Measurements from ENCODE around the gene BRD3OS. TPM values are rescaled to one million over a fixed set of nuclear protein-coding genes. Genes with fewer than 3 reads are reported as not detected.
"Not testable (repeated sequence)": the region's sequence is repeated elsewhere in the genome, so short reads cannot be mapped to it uniquely, and the experiment has no call there.

BRD3OS gene
- total RNA-seq, 1 donor from 2014 or later = 13.5 TPM

DNA sequence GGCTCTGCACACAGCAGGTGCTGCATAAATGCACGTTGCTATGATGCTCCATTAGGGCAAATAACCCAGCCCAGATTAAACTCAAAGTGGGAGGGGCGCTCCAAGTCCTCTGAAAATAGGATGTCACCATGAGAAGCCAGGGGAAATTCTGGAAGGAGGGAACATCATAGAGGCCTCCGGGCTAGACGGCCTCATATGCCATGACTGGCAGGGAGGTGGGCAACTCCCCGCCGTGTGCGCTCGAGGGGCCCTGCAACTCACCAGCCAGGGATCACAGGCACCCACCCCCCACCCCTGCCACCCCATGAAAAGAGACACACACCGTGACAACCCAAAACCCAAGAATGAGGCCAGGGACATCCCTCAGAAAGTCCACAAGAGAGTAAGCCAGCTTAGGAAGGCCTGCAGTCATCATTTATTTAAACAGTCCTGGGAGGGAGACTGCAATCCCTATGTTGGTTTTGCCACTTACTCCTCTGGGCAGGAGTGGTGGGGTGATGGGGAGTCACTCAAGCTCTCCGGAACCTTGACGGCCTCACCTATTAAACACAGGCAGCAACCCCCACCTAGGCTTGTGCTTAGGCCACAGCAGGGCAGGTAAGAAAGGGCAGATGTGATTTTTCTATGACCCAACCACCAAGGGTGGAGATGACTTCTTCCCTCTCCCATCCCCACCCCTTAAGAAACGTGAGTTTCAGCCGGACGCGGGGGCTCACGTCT lies 37.2 kb upstream of the BRD3OS start:
- DNase-seq (ENCODE audit: low spot score) = no peak

DNA sequence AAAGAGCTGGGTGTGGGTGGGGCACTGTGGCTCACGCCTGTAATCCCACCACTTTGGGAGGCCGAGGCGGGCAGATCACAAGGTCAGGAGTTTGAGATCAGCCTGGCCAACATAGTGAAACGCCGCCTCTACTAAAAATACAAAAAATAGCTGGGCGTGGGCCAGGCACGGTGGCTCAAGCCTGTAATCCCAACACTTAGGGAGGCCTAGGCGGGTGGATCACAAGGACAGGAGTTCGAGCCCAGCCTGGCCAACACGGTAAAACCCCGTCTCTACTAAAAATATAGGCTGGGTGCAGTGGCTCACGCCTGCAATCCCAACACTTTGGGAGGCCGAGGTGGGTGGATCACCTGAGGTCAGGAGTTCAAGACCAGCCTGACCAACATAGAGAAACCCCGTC lies 36.5 kb upstream of the BRD3OS start:
- DNase-seq (ENCODE audit: low spot score) = not testable (repeated sequence)

DNA sequence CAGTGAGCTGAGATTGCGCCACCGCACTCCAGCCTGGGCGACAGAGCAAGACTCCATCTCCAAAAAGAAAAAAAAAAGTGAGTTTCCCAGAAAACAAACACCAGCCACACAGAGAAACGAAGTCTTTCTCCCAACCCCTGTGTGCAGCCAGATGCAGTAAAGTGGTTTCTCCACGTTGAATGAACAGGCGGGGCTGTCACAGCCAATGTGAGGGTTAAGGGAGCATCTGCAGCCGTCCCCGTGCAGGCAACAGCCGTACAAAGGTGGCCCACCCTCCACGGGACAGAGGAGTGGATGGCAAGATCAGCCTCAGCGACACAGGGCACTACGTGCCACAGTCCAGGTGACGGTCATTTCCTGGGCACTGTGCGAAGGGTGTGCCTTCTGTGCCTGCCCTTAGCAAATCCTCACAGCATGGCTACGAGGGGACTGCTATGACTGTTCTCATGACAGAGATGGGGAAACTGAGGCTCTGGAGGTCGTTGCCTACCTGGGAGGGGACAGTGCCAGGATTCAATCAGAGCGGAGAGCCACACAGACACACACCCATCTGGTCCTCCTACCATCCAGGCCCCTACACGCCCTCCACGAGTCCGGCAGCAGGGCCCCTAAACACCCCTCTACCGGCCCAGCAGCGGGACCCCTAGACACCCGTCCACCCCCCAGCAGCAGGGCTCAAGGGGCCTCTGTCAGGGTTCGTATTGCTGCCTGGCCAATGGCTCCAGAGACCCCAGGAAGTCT lies 35.5 kb upstream of the BRD3OS start:
- DNase-seq (ENCODE audit: low spot score) = no peak

DNA sequence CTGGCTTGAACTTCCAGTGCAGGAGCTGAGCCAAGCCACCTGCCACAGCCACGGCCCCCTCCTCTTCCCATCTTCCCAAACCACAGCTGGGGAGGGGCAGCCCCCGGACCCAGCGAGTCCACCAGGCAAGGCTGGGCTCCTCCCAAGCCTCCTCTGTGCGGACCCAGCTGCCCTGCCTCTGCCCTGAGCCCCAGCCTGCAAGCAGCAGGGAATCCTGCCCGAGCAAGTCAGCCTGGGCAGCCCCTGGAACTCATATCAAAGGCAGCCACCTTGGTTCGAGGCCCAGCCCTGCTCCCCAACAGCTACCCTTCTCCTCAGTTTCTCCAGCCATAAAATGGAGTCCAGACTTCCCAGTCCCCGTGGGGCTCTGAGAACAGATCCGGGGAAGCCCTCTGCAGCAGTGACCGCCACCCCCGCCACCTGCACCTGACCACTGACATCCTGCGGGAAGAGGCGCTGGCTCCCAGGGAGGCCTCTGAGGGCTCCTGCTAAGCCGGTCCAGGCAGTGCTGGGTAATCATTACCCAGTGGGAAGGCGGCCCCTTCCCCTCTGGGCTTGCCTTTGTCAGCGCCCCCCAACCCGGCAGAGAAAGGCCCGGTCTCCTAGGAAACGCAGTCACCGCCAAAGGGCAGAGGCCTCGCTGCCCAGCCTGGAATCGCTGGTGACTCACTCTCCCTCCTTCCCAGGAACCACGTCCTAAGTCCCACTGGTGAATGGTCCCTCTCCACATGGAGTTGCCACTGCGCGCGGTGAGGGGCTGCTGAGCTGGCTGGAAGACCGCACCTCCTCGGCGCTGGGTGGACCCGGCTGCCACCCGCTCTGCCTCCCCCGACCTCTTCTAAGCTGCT lies 34.7 kb upstream of the BRD3OS start:
- DNase-seq (ENCODE audit: low spot score) = no peak

DNA sequence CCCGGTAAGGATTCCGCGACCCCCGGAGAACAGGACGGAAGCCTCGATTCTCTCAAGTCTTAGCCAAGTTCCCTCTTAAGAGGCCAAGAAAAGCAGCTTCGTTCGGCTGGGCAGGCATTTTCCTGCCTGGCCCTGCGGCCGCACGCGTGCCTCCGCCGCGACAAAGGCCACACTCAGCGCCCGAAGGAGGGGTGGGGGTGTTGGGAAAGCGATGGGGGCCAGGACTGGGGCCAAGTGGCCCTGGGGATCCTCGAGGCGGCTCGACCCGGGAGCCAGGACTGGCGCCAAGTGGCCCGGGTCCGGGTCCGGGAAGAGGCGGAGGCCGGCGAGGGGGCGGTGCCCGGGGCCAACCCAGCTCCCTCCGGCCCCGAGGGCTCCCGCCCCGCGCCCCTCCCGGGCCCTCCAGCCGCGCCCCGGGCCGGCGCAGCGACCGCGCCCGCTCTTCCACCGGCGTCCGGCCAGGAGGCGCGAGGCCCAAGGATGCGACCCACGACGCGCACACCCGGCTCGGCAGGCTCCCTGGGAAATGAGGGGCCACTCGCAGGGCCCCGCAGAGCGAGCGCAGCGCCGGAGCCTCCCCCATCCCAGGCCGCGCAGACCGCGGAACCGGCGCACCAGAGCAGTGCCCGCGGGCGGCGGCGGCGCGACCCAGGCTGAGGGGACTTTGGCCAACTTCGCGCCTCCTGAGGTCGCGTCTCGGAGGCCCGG lies 33.9 kb upstream of the BRD3OS start:
- no peak for DNase-seq (ENCODE audit: low spot score)

DNA sequence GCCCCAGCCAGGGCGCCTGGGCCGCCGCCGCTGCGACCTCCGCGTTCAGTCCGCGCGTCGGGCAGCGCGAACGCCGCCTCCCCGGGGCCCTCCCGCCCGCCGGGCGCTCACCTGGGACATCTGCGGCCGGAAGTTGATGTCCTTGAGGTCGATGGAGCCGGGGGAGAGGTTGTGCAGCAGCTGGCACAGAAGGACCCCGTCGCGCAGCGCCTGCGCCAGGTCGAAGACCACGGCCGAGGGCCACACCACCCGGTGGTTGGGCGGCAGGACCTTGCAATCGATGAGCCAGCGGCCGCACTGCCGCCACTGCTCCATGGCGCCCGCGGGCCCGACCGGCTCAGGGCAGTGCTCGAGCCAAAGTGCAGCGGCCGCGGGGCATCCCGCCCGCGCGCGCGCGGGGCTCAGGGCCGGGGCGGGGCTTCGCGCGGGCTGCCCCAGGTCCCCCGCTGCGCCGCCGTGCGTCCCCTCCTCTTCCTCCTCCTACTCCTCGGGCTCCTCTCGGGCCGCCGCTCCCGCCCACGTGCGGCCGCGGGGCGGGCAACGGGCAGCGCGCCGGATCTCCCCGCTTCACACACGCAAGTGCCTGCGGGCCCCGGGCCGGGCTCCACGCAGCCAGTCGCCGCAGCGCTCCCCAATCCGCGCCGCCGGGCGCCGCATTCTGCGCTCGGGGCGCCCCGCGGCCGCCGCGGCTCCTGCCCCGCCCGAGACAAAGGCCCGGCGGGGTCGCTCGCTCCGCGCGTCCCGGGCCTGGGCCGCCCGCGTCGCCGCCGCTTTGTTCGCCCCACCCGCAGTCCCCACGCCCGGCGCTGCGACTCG lies 33.1 kb upstream of the BRD3OS start, which contains the start of gene VAV2:
VAV2 (minus strand) TSS at position 361 of the 816 bp plus-strand sequence; CDS start at position 315, 46 bp downstream.
- no peak for DNase-seq (ENCODE audit: low spot score)

DNA sequence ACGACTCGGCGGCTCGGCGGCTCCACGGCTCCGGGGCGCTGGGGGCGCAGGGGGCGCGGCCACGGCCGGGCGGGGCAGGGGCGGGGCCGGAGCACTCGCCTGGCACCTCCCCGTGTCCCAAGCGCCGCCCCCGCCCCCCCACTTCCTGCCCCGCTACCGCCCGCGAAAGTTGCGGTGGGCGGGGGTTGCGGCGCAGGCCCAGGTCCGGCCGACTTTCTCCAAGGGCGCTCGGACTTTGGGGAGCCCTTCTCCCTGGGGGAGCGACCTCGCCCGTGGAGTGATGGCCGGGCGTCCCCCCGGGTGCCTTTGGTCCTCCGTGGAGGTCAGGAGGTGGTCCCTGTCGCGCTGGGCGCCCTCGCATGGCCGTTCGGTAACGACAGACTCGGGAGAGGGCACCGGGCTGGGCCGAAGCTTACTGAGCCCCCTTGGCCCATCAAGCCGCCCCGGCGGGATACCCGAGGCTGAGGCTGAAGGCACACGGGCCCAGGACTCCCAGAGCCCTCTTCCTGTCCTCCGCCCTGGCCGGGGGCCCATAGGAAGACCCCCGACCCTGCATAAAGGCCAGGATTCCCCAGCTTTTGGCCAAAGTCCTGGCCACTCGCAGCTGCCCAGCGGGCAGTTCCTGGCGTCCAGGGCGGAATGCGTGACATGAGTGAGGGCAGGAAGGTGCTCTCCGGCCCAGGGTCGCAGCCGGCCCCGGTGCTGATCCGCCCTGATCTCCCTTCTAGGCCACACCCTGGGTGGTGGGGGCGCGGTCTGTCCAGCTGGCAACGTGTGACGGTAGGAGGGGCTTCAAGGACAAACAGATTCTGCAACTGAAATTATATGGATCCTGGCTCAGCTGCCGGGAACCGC lies 32.3 kb upstream of the BRD3OS start:
- DNase-seq (ENCODE audit: low spot score) = peak; percentile 95

DNA sequence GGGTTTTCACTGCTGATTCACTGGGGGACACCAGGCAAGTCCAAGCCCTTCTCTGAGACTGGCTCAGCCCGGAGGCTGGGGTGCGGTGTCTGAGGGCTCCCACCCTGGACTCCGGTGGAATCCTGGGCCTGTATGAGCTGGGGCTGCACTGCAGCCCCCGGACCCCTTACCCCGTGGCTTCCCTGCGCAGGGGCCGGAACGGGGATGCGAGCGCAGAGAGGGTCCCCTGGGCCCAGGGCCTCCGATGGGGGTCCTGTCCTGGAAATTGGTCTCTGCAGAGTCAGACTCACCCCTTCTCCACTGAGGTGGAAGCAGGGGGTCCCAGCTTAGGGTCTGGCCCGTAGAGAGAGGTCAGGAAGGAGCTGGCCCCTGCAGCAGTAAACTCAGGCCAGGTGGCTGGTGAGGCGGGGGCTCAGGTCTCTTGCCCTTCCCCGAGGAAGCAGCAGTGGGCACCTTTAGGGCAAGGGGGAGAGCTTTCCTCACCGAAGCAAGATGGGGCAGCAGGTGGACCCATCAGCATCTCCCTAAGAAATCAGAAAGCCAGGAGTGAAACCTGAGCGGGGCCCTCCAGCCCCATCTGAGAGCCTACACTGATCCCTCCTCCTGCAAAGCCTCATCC lies 31.5 kb upstream of the BRD3OS start:
- DNase-seq (ENCODE audit: low spot score) = no peak

DNA sequence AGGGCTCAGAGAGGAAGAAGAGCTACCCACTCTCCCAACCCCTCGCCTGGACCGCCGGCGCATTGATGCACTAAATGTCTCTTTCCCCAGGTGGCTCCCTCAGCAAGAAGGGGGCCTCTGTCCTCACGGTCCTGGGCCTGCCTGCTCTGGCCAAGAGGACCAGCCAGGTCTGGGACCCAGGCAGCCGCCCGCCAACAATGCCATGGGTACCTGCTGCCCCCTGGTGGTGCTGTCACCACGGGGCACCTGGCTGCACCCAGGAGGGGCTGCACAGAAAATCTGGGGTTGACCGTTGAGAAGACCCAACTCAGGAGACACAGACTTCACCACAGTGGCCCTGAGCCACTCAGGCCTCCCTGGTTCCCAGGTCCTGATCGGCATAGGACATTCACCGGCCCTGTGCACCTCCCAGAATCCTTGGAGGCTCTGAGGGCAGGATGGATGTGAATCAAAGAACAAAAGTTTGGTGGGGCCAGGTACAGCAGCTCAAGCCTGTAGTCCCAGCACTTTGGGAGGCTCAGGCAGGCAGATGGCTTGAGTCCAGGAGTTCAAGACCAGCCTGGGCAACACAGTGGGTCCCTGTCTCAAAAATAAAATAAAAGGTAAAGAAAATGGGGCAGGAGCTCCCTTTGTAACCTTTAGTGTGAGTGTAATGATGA lies 30.8 kb upstream of the BRD3OS start:
- DNase-seq (ENCODE audit: low spot score) = no peak

DNA sequence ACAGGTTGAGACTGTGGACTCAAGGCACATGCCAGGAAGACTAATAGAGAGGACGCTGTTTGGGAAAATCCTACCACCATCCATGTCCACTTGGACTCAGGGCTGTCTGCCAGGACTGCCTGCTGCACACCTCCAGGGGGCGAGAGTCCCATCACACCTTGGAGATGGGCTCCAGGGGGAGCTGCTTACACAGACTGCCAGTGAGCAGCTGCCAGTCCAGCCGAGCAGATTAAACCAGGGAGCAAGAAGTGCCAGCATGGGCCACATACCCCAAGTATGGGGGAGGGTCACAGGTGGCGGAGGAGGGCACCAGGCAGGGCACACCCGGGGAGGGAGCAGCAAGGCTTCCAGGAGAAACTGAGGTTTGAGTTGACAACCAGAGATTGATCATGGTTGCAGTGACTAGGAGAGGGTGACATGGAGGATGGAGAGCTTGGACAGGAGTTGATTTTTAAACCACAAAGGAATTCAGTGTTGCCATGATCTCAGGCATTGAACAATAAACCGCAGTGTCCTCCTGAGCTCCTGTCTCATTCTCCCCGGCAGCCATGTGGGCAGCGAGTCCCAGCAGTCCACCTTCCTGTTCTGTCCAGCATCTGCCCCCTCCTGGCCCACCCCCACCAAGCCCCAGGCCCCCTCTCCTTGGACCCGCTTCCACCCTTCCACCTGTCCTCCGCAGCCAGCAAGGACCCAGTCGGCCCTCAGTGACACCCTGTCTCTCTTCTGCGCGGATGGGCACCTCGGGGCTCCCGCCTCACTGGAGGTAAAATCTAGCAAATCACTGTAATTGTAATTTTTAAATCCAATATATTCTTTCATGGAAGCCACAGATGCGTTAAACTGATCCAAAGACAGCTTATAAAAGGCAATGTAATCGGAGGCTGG lies 30.0 kb upstream of the BRD3OS start:
- no peak for DNase-seq (ENCODE audit: low spot score)

DNA sequence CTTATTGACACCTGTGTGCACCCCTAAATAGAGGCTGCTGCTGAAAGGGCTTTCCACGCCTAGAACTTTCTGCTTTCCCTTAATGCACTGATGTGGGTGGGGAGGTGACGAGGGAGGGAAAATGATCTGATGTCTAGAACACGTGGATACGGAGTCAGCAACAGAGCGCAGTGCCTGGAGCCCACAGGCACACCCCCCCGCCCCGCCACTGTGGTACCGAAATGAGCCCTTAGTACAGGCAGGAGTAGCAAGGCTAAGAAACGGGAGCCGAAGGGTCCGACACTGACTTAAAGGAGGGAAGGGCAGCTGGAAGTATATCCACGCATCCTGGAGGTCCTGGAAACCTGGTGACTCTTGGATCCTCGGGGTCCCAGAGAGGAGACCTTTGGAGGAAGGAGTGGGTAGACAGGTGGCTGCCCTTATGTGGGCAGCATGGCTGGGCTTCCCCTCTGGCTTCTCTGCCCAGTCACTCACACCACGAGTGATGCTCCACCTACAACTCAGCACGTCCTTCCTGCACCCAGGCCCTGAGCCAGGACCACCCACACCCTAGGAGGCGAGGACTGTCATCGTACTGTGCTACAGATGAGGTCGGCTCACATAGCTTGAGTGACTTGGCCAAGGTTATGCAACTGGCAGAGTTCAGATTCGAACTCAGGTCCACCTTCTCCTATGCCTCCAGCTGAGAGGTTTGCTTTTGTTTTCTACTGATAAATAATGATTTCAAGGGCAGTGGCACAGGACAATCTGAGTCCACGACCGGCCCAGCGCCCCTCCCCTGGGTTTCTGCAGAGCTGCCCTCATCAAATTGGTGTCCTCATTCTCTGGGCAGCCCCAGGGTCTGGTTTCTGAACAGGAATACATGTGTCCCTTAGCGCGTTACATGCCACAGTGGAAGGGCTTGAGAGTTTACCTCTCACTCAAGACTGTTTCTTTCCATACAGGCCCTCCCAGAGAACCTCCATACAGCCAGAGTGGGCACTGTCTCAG lies 28.5 kb upstream of the BRD3OS start:
- DNase-seq (ENCODE audit: low spot score) = no peak

DNA sequence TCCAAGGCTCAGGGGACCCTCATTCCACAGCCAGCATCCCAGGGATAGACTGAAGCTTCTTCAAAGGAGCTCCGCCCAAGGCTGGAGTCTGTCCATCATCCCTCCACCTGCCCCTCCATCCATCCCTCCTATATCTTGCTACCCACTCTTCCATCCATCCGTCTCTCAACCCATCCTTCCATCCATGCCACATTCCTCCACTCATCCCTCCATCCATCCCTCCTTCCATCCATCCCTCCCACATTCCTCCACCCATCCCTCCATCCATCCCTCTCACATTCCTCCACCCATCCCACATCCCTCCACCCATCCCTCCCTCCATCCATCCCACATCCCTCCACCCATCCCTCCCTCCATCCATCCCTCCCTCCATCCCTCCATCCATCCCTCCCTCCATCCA lies 27.7 kb upstream of the BRD3OS start:
- no peak for DNase-seq (ENCODE audit: low spot score)

DNA sequence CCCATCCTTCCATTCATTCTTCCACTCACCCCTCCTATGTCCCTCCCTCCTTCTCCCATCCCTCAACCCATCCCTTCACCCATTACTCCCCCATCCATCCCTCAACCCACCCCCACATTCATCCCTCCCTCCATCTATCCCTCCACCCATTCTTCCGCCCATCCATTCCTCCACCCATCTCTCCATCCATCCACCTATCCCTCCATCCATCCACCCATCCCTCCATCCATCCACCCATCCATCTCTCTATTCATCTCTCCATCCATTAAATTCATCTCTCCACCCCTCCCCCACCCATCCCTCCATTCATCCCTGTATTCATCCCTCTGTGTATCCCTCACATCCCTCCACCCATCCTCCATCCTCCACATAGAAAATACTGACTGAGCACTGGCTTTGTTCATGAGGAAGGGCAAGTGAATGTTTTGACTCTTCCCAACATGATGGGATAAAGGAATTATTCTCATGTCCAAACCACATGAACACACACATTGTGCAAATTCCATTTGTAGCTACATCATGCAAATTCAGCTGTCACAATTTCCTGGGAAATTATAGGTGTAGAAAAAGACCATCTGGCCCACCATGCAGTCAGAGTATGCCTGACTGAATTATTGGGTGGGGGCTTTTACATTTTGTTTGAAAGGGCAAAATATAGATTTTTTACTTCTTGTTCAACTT lies 26.2 kb upstream of the BRD3OS start:
- no peak for DNase-seq (ENCODE audit: low spot score)

DNA sequence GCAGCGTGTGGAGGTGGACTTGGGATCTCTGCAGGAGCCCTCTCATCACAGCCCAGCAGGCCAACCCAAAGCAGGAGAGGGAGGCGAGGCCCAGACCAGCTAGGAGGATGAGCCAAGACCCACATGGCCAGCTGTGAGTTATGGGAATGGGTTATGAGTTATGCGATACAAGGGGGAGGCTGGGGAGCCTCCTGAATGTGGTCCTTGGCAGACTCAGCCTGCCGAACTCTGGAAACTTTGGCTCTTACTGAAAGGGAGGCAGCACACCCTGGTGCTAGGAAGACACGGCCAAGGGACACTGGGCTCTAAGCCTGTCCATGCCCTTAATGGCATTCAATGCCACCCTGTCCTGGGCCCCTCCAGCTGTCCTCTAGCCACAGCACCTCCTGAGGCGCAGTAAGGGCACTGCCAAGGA lies 25.4 kb upstream of the BRD3OS start:
- no peak for DNase-seq (ENCODE audit: low spot score)

DNA sequence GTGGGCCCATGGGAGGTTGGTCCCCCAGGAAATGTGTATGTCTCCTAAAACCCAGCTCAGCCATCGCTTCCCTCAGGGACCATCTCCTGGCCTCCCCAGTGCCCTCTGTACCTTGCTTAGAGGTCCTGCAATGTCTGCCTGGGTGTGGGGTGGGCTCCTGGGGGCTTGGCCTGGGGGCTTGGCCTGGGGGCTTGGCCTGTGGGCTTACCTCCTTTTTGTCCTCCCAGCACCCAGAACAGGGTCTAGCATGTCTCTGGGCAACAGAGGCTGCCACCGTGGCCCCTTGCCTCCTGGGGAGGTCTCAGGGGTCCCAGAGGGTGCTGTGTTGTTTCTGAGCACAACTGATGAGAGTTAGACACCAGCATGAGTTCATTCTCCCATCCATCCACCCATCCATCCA lies 22.5 kb upstream of the BRD3OS start:
- no peak for DNase-seq (ENCODE audit: low spot score)
